DMS79 (cell line): ENCODE results near the gene CEACAM19.
"Not testable (repeated sequence)": the region's sequence is repeated elsewhere in the genome, so short reads cannot be mapped to it uniquely, and the experiment has no call there.

Source experiments
- DNase-seq: peaks from one replicate; lab custom pipeline; 2025; lab: John Stamatoyannopoulos, UW

The CEACAM19 gene

GRCh38 chr19:44671400-44671799, at the start of gene CEACAM19:
CEACAM19 (plus strand) TSS chr19:44671482; CDS start chr19:44671932, 450 bp downstream.
- DNase-seq, result no peak

GRCh38 chr19:44623080-44623479, 48.2 kb upstream of the CEACAM19 start:
- DNase-seq, result no peak

GRCh38 chr19:44623626-44624025, 47.7 kb upstream of the CEACAM19 start:
- no peak for DNase-seq

- DNase-seq, result no peak
Observed at GRCh38 chr19:44624840-44625354, 46.4 kb upstream of the CEACAM19 start.

GRCh38 chr19:44625637-44626036, 45.6 kb upstream of the CEACAM19 start:
- DNase-seq, result not testable (repeated sequence)

- DNase-seq, result no peak
Observed at GRCh38 chr19:44626048-44626624, 45.1 kb upstream of the CEACAM19 start.

- no peak for DNase-seq
Observed at GRCh38 chr19:44627631-44628030, 43.7 kb upstream of the CEACAM19 start.

GRCh38 chr19:44628793-44629192, 42.5 kb upstream of the CEACAM19 start:
- no peak for DNase-seq

- not testable (repeated sequence) for DNase-seq
Observed at GRCh38 chr19:44631611-44632010, 39.7 kb upstream of the CEACAM19 start.

GRCh38 chr19:44634058-44634457, 37.2 kb upstream of the CEACAM19 start:
- DNase-seq, result not testable (repeated sequence)

- no peak for DNase-seq
Observed at GRCh38 chr19:44634785-44635184, 36.5 kb upstream of the CEACAM19 start.

GRCh38 chr19:44635581-44636438, 35.5 kb upstream of the CEACAM19 start:
- DNase-seq, result no peak

GRCh38 chr19:44636439-44637389, 34.6 kb upstream of the CEACAM19 start:
- DNase-seq, result no peak

- no peak for DNase-seq
Observed at GRCh38 chr19:44637390-44637764, 33.9 kb upstream of the CEACAM19 start.

- no peak for DNase-seq
Observed at GRCh38 chr19:44640518-44640917, 30.8 kb upstream of the CEACAM19 start.

GRCh38 chr19:44641501-44642265, 29.6 kb upstream of the CEACAM19 start:
- no peak for DNase-seq

- DNase-seq, result no peak
Observed at GRCh38 chr19:44642377-44642776, 28.9 kb upstream of the CEACAM19 start.

GRCh38 chr19:44643605-44644401, 27.5 kb upstream of the CEACAM19 start, which contains the start of gene PVR:
PVR (plus strand) TSS chr19:44643910; CDS start chr19:44644097, 187 bp downstream.
- DNase-seq, result peak; percentile 30

GRCh38 chr19:44644402-44645016, 26.8 kb upstream of the CEACAM19 start:
- peak; percentile 22 for DNase-seq
